Measurements from ENCODE around the gene UTS2B. TPM values are rescaled to one million over a fixed set of nuclear protein-coding genes. Genes with fewer than 3 reads are reported as not detected.
A peak's percentile ranks its signal among the peaks of the same experiment; 100 is the strongest.
"Not testable (repeated sequence)": the region's sequence is repeated elsewhere in the genome, so short reads cannot be mapped to it uniquely, and the experiment has no call there.

Gene UTS2B
- total and polyA plus RNA-seq, 8 donors, result 0.09 to 0.35 (median 0.26) TPM; not detected in 3

DNA sequence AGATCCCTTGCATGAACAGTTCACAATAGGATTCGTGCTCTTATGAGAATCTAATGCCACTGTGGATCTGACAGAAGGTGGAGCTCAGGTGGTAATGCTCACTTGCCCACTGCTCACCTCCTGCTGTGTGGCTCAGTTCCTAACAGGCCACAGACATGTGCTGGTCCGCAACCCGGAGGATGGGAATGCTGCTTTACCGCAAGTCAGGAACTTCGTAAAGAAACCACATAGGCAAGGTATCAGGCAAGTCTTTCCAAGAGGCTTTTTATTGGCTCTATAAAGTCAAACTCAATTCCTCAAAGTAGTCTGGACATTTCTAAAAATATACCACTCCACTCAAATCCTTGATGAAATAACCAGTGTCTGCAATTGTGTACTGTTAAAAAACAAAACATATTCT is 75.2 kb downstream of the UTS2B start:
- no peaks in the 10 kb centered on the region for H3K4me1 ChIP-seq
- no peaks in the 10 kb centered on the region for H3K9me3 ChIP-seq
- no peak overlapping the region for H3K4me3 ChIP-seq
- 64 to 85% methylated on average over 5 of the region's 5 CpGs for WGBS, 2 donors
- H3K36me3 ChIP-seq, result no peaks in the 10 kb centered on the region
- TF ChIP-seq, protein P1, sequence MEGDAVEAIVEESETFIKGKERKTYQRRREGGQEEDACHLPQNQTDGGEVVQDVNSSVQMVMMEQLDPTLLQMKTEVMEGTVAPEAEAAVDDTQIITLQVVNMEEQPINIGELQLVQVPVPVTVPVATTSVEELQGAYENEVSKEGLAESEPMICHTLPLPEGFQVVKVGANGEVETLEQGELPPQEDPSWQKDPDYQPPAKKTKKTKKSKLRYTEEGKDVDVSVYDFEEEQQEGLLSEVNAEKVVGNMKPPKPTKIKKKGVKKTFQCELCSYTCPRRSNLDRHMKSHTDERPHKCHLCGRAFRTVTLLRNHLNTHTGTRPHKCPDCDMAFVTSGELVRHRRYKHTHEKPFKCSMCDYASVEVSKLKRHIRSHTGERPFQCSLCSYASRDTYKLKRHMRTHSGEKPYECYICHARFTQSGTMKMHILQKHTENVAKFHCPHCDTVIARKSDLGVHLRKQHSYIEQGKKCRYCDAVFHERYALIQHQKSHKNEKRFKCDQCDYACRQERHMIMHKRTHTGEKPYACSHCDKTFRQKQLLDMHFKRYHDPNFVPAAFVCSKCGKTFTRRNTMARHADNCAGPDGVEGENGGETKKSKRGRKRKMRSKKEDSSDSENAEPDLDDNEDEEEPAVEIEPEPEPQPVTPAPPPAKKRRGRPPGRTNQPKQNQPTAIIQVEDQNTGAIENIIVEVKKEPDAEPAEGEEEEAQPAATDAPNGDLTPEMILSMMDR (IDR thresholded peaks at IDR 0.05), result no peak
- no peak for ATAC-seq
- no peak for DNase-seq
- intact Hi-C loops (cut with DNase I), result no loop called here
- no peaks in the 10 kb centered on the region for H3K27me3 ChIP-seq
- no peak for FAIRE-seq
- H3K27ac ChIP-seq, result no peak overlapping the region

DNA sequence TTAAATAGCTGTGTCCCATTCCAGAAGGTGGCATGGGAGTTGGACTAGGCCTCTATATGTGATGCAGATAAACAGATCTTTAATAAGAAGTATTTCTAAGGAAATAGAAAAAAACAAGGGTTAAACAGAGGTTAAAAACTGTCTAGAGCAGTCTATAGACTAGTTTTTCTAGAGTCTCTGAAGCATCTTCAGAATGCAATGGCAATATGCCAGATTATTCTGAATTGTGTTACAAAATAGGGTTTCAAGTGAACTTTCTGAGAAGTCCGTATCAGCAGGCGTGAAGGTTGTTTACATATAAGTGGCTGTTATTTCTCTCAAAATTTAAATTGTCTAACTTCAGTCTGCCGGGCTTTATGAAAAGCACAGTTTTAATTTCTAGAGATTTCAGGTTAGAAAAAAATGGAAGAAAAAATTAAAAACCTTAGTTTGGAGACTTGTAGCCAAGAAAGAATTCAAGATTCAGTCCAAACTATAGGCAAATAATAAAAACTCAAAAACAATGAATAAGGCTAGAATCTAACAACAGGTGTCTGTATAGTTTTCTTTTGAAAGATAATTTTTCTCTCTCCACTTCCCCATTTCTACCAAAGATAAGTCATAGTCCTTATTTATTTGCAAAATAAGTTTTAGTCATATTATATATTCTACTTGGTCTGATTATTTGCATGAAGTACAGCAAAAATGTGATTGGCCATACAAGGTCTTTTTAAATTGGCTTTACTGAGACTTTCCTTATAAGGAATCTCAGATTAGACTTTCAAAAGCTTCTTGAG is 76.0 kb downstream of the UTS2B start:
- Histone ChIP-seq H3K27me3 (no peaks in the 10 kb centered on the region), H3K4me1 (no peaks in the 10 kb centered on the region), H3K4me3 (no peak overlapping the region), H3K27ac (no peak overlapping the region), H3K36me3 (no peaks in the 10 kb centered on the region), H3K9me3 (no peaks in the 10 kb centered on the region)
- TF ChIP-seq, protein P1 (IDR thresholded peaks at IDR 0.05), result no peak
- no peak for DNase-seq
- no peak for FAIRE-seq
- intact Hi-C loops (cut with DNase I), result no loop called here
- ATAC-seq, result no peak
- WGBS, 2 donors, result 60 to 88% methylated on average over 3 of the region's 3 CpGs

DNA sequence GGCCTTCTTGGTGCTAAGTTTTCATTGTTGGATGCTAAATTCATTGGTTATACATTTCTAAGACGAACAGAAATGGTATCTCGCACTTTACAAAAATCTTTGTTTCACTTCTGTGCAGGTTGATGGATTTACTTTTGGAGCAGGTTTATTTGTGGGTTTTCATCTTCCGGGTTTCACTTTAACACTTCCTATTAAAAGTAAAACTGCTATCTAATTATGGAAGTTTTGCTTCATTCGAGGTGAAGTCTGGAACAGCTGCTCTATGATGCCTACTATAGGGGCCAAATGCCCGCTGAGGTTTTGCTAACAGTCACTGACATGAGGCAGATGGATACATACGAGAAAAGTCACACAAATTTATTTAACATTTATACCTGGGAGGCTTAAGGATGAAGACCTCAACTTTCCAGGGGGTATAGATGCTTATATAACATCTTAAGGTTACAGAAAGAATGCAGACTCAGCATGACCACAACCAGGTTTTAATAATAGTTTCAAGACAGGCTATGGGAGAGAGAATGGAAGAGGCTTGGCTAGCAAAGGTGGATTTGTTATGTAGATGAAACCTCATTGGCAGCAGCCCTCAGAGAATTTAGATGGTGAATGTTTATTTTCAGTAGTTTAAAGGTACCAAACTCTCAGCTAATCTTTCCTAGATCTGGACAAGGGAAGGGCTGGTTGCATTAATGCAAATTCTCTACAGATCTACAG is 77.1 kb downstream of the UTS2B start:
- Histone ChIP-seq H3K9me3 (no peaks in the 10 kb centered on the region), H3K4me3 (no peak overlapping the region), H3K27me3 (no peaks in the 10 kb centered on the region), H3K36me3 (no peaks in the 10 kb centered on the region), H3K27ac (no peak overlapping the region), H3K4me1 (no peaks in the 10 kb centered on the region)
- no peak for ATAC-seq
- 76 to 78% methylated on average over 6 of the region's 6 CpGs for WGBS, 2 donors
- intact Hi-C loops (cut with DNase I), result no loop called here
- FAIRE-seq, result no peak
- DNase-seq, result no peak
- TF ChIP-seq, protein P1 (IDR thresholded peaks at IDR 0.05), result no peak

DNA sequence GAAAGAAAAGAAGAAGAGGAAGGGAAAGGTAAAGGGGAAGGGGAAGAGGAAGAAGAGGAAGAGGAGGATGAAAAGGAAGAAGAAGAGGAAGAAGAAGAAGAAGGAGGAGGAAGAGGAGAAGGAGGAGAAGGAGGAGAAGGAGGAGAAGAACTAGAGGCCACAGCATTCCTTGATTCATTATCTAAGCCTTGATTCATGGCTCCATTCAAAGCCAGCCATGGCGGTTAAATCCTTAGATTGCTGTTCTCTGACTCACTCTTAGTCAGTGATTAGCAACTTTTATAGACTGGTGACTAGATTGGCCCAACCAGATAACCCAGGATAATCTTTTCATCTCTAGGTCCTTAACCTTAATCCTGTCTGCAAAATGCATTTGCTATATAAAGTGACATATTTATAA is 83.7 kb downstream of the UTS2B start:
- TF ChIP-seq, protein P1 (IDR thresholded peaks at IDR 0.05), result no peak
- DNase-seq (no peak), FAIRE-seq (no peak), ATAC-seq (no peak)
- no peaks in the 10 kb centered on the region for H3K36me3 ChIP-seq
- no peaks in the 10 kb centered on the region for H3K9me3 ChIP-seq
- no peaks in the 10 kb centered on the region for H3K4me1 ChIP-seq
- intact Hi-C loops (cut with DNase I), result no loop called here
- H3K27ac ChIP-seq, result no peak overlapping the region
- H3K27me3 ChIP-seq, result no peaks in the 10 kb centered on the region
- H3K4me3 ChIP-seq, result no peak overlapping the region
- WGBS, 2 donors, result 83 to 94% methylated on average over 1 of the region's 1 CpG

DNA sequence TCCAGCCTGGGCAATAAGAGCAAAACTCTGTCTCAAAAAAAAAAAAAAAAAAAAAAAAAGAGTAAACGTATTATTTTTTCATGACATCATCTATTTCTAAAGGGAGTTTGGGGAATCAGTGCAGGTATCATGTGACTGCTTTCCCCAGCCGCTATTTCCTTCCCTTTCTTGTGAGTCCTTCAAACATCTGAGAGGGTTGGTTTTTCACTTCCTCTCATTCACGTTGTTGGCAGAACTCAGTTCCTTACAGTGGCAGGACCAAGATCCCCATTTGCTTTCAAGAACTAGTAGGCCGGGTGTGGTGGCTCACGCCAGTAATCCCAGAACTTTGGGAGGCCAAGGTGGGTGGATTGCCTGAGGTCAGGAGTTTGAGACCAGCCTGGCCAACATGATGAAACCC is 84.3 kb downstream of the UTS2B start:
- H3K27ac ChIP-seq; FAIRE-seq; H3K27me3 ChIP-seq; H3K9me3 ChIP-seq; H3K36me3 ChIP-seq; intact Hi-C loops (cut with DNase I); H3K4me1 ChIP-seq; H3K4me3 ChIP-seq: not testable (repeated sequence)
- WGBS, 2 donors, result 70 to 84% methylated on average over 5 of the region's 5 CpGs
- ATAC-seq, result peak in 2 of 4 donors; percentile 71 to 72
- DNase-seq, result peak in 1 of 6 donors; percentile 33
